Left cardiac atrium (tissue), 4 donors: Measurements from ENCODE around the gene ABL2. TPM values are rescaled to one million over a fixed set of nuclear protein-coding genes. Genes with fewer than 3 reads are reported as not detected.
"Not testable (repeated sequence)": the region's sequence is repeated elsewhere in the genome, so short reads cannot be mapped to it uniquely, and the experiment has no call there.

ENCODE experiments used
- ATAC-seq, 2 donors: fragments of 200-7000 bp; cut with Tn5 transposase; one replicate each; pipeline ENCODE4 v1.9.1; 2020; ENCODE audit warnings: mild to moderate bottlenecking in 2 of 2, moderate library complexity in 2 of 2
- DNase-seq: peaks from one replicate; pipeline ENCODE4 v3.0.0-alpha.2; 2020
- intact Hi-C, 2 donors: fragments of 100-400 bp; cut with DNase I; formaldehyde crosslinking; loops; one replicate each; pipeline versions ENCODE4 v1.14.1 to v1.15.1; 2022 to 2023
- total RNA-seq, 2 donors: library from RNA; stranded (reverse); fragmentation: NEBNext Ultra II Directional; extraction: Animal tissue kit (Norgen Biotek cat#: 25700); gene quantifications; one replicate each; pipeline ENCODE4 v1.2.1, GENCODE V29; 2021
- donor health status: DM: no; HTN: yes; CAD: no.
- donor health status: DM: no; HTN: yes; CAD: no; lungs with severe emphysema.
- donor health status: DM: yes; HTN: yes; CAD: no.
- donor health status: Dilated cardiomyopathy.

ABL2 gene
- total RNA-seq, 2 donors from 2014 or later: 10.7 to 13.9 TPM

- ATAC-seq: no peak
- no peak for DNase-seq
- intact Hi-C loops: no loop called here
These were observed 50.5 kb downstream of the ABL2 start for GRCh38 chr1:179178950-179179349.

GRCh38 chr1:179178183-179178582, 51.3 kb downstream of the ABL2 start:
- DNase-seq (no peak), ATAC-seq (no peak)
- intact Hi-C loops: no loop called here

GRCh38 chr1:179177615-179178014, 51.9 kb downstream of the ABL2 start:
- intact Hi-C loops: no loop called here
- ATAC-seq (no peak), DNase-seq (no peak)

GRCh38 chr1:179177182-179177581, 52.3 kb downstream of the ABL2 start:
- ATAC-seq: peak; percentile 72 to 74
- intact Hi-C loops: no loop called here
- no peak for DNase-seq

GRCh38 chr1:179175011-179175841, 54.3 kb downstream of the ABL2 start:
- intact Hi-C loops: no loop called here
- DNase-seq (peak; percentile 36), ATAC-seq (peak; percentile 84 to 87)

GRCh38 chr1:179170468-179170770, 59.1 kb downstream of the ABL2 start:
- ATAC-seq, DNase-seq, intact Hi-C loops: not testable (repeated sequence)

GRCh38 chr1:179169616-179170467, 59.6 kb downstream of the ABL2 start:
- peak in 1 of 2 donors; percentile 60 for ATAC-seq
- no peak for DNase-seq
- intact Hi-C loops: no loop called here

GRCh38 chr1:179168536-179168935, 60.9 kb downstream of the ABL2 start:
- intact Hi-C loops: no loop called here
- DNase-seq (no peak), ATAC-seq (no peak)

- no peak for ATAC-seq
- intact Hi-C loops: no loop called here
- no peak for DNase-seq
These were observed 61.5 kb downstream of the ABL2 start for GRCh38 chr1:179167955-179168354.

- no peak for ATAC-seq
- DNase-seq: no peak
- intact Hi-C loops: no loop called here
These were observed 62.1 kb downstream of the ABL2 start for GRCh38 chr1:179167418-179167777.

GRCh38 chr1:179166663-179167417, 62.6 kb downstream of the ABL2 start:
- ATAC-seq: no peak
- DNase-seq: no peak
- intact Hi-C loops: no loop called here

- intact Hi-C loops: no loop called here
- no peak for DNase-seq
- ATAC-seq: no peak
These were observed 65.0 kb downstream of the ABL2 start for GRCh38 chr1:179164494-179164893.

- ATAC-seq: no peak
- no peak for DNase-seq
- intact Hi-C loops: no loop called here
These were observed 72.8 kb downstream of the ABL2 start for GRCh38 chr1:179156708-179157107.

- no peak for ATAC-seq
- no peak for DNase-seq
- intact Hi-C loops: no loop called here
These were observed 73.5 kb downstream of the ABL2 start for GRCh38 chr1:179156026-179156425.

- ATAC-seq: peak; percentile 34 to 64
- intact Hi-C loops: no loop called here
- DNase-seq: no peak
These were observed 73.9 kb downstream of the ABL2 start for GRCh38 chr1:179155615-179156014.

- intact Hi-C loops: no loop called here
- DNase-seq (no peak), ATAC-seq (no peak)
These were observed 75.0 kb downstream of the ABL2 start for GRCh38 chr1:179154437-179154836.

GRCh38 chr1:179153217-179153616, 76.3 kb downstream of the ABL2 start:
- DNase-seq: no peak
- intact Hi-C loops: no loop called here
- ATAC-seq: no peak

- DNase-seq (no peak), ATAC-seq (no peak)
- intact Hi-C loops: no loop called here
These were observed 77.4 kb downstream of the ABL2 start for GRCh38 chr1:179151908-179152682.

GRCh38 chr1:179146911-179147310, 82.6 kb downstream of the ABL2 start:
- no peak for ATAC-seq

More at GRCh38 chr1:179146911-179147310, 82.6 kb downstream of the ABL2 start:
- DNase-seq: no peak
- intact Hi-C loops: no loop called here
